HG03432 (cell line): ENCODE results near the gene RHPN2.
"Not testable (repeated sequence)": the region's sequence is repeated elsewhere in the genome, so short reads cannot be mapped to it uniquely, and the experiment has no call there.

Experiments used
- ATAC-seq: cut with Tn5 transposase; IDR thresholded peaks from one replicate; pipeline ENCODE4 v1.9.1; 2021; ENCODE audit warnings: mild to moderate bottlenecking, moderate library complexity; ENCODE audit not compliant: unreplicated experiment

RHPN2 gene

GRCh38 chr19:33032218-33032781 lies 32.4 kb downstream of the RHPN2 start:
- no peak for ATAC-seq

DNA sequence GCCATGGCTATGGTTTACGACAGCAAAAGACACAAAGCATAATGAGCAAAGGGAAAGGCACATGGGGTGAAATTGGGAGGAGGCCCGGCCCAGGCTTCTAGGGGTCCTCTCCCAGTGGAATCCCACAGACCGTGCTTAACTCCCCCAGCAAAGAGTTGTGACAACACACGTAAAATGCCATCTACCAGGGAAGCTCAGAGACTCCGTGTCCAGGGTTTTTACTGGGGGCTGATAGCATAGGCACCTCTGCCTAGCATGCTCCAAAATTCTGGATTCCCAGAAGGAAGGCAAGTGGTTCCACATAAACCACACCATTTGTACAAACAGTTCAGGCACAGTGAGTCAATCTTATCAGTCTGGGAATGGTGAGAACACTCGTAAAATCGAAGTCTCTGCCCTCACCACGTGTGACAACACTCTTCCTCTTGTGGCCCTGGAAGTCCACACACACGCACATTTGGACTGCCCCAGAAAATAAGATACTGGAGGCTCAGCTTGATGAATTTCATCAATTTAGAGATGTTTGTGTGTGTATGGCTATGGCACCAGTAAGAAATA lies 34.9 kb downstream of the RHPN2 start:
- ATAC-seq = no peak

GRCh38 chr19:33026602-33027001 lies 38.1 kb downstream of the RHPN2 start:
- ATAC-seq = not testable (repeated sequence)

DNA sequence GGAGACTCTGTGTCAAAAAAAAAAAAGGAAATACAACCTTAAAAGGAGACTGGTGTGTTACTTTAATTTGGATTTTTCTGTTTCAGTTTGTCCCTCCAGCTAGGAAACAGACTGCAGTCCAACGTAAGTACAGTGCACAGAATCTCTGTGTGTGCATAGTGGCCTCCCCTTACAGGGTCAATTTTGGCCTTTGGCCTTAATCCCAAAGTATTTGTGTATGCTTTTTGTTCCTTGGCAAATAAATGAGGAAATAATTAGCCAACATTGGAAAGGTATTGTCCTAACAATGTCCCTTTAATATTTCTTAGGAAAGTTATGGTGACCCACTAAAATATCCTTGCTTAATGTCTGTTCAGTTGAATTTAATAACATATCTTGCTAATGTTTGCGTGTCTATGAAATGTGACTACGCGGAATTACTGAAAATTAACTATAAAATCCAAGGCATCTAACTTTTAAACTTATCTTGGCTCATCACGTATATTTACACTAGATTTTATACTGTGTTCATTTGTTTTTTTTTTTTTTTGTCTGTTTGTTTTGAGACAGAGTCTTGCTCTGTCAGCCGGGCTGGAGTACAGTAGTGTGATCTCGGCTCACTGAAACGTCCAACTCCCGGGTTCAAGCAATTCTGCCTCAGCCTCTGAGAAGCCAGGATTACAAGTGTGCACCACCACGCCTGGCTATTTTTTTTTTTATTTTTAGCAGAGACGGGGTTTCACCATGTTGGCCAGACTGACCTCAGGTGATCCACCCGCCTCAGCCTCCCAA lies 39.0 kb downstream of the RHPN2 start:
- ATAC-seq = not testable (repeated sequence)

- ATAC-seq = no peak
These were observed 40.3 kb downstream of the RHPN2 start for GRCh38 chr19:33024398-33024797.

DNA sequence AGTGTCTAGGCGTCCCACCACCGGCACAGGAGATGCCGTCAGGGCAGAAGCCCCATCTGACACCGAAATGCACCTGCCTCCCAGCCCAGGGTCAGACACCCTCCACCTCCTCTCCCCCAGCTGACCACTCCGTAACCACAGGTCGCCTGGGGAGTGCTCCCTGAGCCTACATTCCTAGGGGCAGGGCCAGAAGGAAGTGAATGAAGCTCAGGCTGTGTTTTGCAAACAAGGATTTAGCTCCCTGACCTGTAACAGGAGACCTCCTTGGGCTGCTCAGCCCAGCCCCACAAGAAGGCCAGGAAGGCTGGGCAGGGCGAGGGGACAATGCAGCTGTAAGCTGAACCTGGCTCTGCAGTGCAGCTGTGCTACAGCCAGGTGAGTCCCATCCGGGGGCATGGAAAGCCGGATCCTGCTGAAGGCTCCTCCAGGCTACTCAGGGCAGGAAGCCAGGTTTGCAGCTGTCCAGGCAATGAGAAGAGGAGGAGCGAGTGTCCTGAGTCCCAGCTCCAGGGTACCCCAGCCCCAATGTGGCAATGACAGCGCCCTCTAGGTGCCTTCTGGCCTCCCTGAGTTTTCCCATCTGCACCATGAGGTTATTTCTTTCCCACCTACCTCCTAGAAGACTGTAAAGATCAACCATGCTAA lies 42.1 kb downstream of the RHPN2 start:
- no peak for ATAC-seq

DNA sequence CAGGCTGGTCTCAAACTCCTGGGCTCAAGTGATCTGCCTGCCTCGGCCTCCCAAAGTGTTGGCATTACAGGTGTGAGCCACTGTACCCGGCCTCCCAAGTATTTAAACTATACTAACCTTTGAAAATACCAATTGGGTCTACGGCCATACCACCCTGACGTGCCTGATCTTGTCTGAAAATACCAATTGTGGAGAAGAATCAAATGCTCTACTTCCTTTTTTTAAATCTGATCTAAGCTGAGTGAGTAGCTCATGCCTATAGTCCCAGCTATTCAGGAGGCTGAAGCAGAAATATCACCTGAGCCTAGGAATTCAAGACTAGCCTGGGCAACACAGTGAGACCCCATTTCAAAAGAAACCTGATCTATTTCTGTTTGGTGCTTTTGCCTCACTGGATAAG lies 53.8 kb downstream of the RHPN2 start:
- not testable (repeated sequence) for ATAC-seq

GRCh38 chr19:33008738-33009137 lies 56.0 kb downstream of the RHPN2 start:
- no peak for ATAC-seq

- no peak for ATAC-seq
These were observed 59.2 kb downstream of the RHPN2 start for GRCh38 chr19:33005440-33005839.

GRCh38 chr19:33003424-33004024 lies 61.2 kb downstream of the RHPN2 start:
- ATAC-seq = not testable (repeated sequence)

GRCh38 chr19:33002126-33002865 lies 62.4 kb downstream of the RHPN2 start:
- not testable (repeated sequence) for ATAC-seq

- ATAC-seq = no peak
These were observed 63.8 kb downstream of the RHPN2 start for GRCh38 chr19:33000910-33001309.

- no peak for ATAC-seq
These were observed 64.2 kb downstream of the RHPN2 start for GRCh38 chr19:33000510-33000909.

- ATAC-seq = no peak
These were observed 66.0 kb downstream of the RHPN2 start for GRCh38 chr19:32998722-32999121.

DNA sequence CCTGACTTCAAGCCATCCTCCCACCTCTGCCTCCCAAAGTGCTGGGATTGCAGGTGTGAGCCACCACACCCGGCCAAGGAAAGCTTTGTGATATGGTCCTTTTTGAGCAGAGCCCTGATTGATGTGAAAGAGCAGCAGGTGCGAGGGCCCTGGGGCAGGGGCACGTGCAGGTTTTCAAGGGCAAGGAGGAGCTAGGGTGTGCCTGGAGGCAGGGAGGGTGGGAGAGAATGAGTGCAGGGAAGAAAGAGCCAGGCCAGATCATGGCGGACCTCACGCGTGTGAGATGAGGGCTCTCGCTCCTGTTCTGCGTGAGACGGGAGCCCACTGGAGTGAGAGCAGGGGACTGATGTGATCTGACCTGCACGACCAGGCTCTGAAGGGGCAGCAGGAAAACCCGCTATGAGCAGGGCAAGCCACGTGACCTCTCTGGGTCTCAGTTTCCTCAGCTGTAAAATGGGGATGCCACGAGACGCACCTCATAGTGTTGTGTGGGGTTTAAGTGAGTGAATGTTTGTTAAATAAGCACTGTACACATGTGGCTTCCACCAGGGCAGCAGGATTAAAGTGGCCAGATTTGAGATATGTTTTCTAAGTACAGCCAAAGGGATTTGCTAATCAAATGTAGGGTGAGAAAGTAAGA lies 66.9 kb downstream of the RHPN2 start:
- ATAC-seq = no peak

GRCh38 chr19:32997061-32997464 lies 67.6 kb downstream of the RHPN2 start:
- ATAC-seq = not testable (repeated sequence)

GRCh38 chr19:32995966-32996365 lies 68.7 kb downstream of the RHPN2 start:
- not testable (repeated sequence) for ATAC-seq

- no peak for ATAC-seq
These were observed 76.0 kb downstream of the RHPN2 start for GRCh38 chr19:32988724-32989123.

- ATAC-seq = not testable (repeated sequence)
These were observed 76.4 kb downstream of the RHPN2 start for GRCh38 chr19:32988254-32988653.

DNA sequence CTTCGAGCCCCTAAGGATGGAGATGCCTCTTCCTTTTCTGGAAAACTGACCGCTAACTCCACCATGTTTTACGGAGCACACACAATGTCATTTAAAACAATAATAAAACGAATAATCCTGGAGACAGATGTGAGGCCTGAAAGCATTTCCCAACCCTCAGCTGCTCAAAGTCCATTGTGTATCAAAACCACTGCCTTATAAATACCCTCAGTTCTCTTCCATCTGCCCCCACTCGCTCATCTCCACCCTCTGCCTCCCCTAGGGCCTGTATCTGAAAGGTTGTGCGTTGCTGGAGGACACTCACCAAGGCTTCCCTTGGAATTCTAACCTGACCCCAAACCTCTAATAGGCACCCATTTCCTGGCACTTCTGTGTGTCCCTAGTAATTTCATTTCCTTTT lies 82.2 kb downstream of the RHPN2 start:
- ATAC-seq = not testable (repeated sequence)
